ENCODE data around the gene MSH5.

The MSH5 gene

DNA sequence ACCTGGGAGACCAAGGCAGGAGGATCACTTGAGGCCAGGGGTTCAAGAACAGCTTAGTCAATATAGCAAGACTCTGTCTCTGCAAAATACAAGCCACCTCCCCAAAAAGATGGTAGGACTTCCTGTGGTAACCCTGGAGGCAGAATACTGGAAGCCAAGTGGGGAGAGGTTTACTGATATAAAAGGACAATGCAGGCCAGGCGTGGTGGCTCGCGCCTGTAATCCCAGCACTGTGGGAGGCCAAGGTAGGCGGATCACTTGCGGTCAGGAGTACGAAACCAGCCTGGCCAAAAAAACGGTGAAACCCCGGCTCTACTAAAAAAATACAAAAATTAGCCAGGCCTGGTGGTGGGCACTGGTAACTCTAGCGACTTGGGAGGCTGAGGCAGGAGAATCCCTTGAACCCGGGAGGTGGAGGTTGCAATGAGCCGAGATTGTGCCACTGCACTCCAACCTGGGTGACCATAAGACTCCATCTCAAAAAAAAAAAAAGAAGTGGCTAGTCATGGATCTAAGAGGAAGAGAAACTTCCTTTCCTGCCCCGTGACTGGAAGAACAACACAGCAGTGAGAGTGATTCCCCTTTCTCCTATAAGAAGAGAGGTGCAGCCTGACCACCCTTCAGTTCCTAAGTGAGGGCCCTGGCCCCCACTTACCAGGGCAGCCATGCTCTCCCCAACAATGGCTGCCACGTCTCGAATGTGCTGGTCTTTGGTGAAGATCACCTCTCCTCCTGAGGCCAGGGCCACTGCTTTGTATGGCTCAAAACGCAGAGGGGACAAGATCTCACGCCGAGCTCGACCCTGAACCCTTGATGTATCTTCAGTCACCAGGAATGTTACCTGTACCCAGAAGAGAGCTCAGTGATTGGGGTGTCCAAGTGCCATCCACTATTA, 28.8 kb downstream of the MSH5 start:
- Histone ChIP-seq H3K79me2 (ENCODE audit: low read length) (no peaks in the 10 kb centered on the region), H3K4me1 (ENCODE audit: low read length) (no peaks in the 10 kb centered on the region), H2AFZ (ENCODE audit: low read depth, low read length) (no peak overlapping the region), H3K9ac (ENCODE audit: low read length) (no peak overlapping the region), H4K20me1 (ENCODE audit: insufficient read depth, low read length) (no peaks in the 10 kb centered on the region), H3K36me3 (replicated peaks; ENCODE audit: low read depth, low read length) (peaks cover 2% of the 10 kb centered on the region), H3K9me3 (ENCODE audit: insufficient read depth, low read length) (no peaks in the 10 kb centered on the region), H3K27ac (ENCODE audit: low read length) (no peak overlapping the region), H3K4me2 (ENCODE audit: low read length) (no peak overlapping the region), H3K4me3 (ENCODE audit: low read length) (no peak overlapping the region), H3K27me3 (ENCODE audit: low read depth, low read length) (no peaks in the 10 kb centered on the region)
- TF ChIP-seq, protein P1, sequence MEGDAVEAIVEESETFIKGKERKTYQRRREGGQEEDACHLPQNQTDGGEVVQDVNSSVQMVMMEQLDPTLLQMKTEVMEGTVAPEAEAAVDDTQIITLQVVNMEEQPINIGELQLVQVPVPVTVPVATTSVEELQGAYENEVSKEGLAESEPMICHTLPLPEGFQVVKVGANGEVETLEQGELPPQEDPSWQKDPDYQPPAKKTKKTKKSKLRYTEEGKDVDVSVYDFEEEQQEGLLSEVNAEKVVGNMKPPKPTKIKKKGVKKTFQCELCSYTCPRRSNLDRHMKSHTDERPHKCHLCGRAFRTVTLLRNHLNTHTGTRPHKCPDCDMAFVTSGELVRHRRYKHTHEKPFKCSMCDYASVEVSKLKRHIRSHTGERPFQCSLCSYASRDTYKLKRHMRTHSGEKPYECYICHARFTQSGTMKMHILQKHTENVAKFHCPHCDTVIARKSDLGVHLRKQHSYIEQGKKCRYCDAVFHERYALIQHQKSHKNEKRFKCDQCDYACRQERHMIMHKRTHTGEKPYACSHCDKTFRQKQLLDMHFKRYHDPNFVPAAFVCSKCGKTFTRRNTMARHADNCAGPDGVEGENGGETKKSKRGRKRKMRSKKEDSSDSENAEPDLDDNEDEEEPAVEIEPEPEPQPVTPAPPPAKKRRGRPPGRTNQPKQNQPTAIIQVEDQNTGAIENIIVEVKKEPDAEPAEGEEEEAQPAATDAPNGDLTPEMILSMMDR (IDR thresholded peaks at IDR 0.05; ENCODE audit: low read depth, low read length): no peak
- TF ChIP-seq EZH2phosphoT487 (IDR thresholded peaks at IDR 0.05; ENCODE audit: low read depth): no peak

DNA sequence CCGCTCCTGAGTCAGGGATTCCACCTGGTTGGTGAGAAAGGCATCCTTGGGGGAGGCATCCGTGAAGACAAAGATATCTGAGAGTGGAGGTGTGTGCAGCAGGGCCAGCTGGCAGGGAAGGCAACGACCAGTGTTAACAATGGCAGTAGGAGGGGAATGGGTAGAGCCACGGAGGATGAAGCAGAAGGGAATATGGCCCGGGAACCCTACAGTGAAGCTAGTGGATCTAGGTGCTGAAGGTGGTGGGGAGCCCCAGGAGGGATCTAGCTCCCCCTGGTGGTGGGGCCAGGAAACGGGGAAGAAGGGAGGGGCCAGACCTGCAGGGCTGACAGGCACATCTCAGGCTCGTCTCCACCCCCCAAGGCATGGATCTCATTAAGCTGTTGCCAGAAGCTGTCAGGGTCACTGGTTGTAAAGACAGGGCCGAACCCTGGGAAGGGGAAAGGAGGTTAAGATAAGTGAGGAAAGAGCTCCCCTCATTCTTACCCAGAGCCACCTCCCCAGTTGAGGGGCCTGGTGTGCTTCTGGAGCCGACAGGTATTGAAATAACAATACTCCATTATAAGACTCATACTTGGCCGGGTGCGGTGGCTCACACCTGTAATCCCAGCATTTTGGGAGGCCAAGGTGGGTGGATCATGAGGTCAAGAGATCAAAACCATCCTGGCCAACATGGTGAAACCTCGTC, 30.0 kb downstream of the MSH5 start:
- H3K36me3 ChIP-seq (replicated peaks; ENCODE audit: low read depth, low read length): no peaks in the 10 kb centered on the region
- no peak overlapping the region for H3K9ac ChIP-seq (ENCODE audit: low read length)
- H3K9me3 ChIP-seq (ENCODE audit: insufficient read depth, low read length): no peaks in the 10 kb centered on the region
- no peaks in the 10 kb centered on the region for H3K79me2 ChIP-seq (ENCODE audit: low read length)
- TF ChIP-seq EZH2phosphoT487 (IDR thresholded peaks at IDR 0.05; ENCODE audit: low read depth): no peak
- TF ChIP-seq, protein P1 (IDR thresholded peaks at IDR 0.05; ENCODE audit: low read depth, low read length): peak; percentile 72
- H3K27ac ChIP-seq (ENCODE audit: low read length): no peak overlapping the region
- no peaks in the 10 kb centered on the region for H4K20me1 ChIP-seq (ENCODE audit: insufficient read depth, low read length)
- H3K4me1 ChIP-seq (ENCODE audit: low read length): no peaks in the 10 kb centered on the region
- H3K27me3 ChIP-seq (ENCODE audit: low read depth, low read length): no peaks in the 10 kb centered on the region
- H3K4me3 ChIP-seq (ENCODE audit: low read length): no peak overlapping the region
- H3K4me2 ChIP-seq (ENCODE audit: low read length): no peak overlapping the region
- no peak overlapping the region for H2AFZ ChIP-seq (ENCODE audit: low read depth, low read length)

DNA sequence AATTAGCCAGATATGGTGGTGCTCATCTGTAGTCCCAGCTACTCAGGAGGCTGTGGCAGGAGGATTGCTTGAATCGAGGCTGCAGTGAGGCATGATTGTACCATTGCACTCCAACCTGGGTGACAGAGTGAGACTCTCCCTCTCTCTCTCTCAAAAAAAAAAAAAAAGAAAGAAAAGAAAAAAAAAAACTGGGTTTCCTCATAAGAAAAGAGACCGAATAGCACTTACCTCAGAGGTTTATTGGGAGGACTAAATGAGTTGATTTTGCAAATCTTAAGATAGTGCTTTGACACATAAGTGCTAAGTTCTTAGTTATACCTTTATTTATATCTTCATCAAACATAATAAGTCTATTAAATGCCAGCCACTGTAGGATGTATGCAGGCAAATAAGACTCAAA, 31.1 kb downstream of the MSH5 start:
- Histone ChIP-seq H3K27me3 (ENCODE audit: low read depth, low read length) (no peaks in the 10 kb centered on the region), H3K79me2 (ENCODE audit: low read length) (no peaks in the 10 kb centered on the region), H3K27ac (ENCODE audit: low read length) (no peak overlapping the region), H3K9ac (ENCODE audit: low read length) (no peak overlapping the region), H3K4me1 (ENCODE audit: low read length) (no peaks in the 10 kb centered on the region), H2AFZ (ENCODE audit: low read depth, low read length) (no peak overlapping the region), H3K4me3 (ENCODE audit: low read length) (no peak overlapping the region), H3K9me3 (ENCODE audit: insufficient read depth, low read length) (no peaks in the 10 kb centered on the region), H3K36me3 (replicated peaks; ENCODE audit: low read depth, low read length) (no peaks in the 10 kb centered on the region), H3K4me2 (ENCODE audit: low read length) (no peak overlapping the region), H4K20me1 (ENCODE audit: insufficient read depth, low read length) (no peaks in the 10 kb centered on the region)
- TF ChIP-seq EZH2phosphoT487 (IDR thresholded peaks at IDR 0.05; ENCODE audit: low read depth): no peak
- TF ChIP-seq, protein P1 (IDR thresholded peaks at IDR 0.05; ENCODE audit: low read depth, low read length): no peak

DNA sequence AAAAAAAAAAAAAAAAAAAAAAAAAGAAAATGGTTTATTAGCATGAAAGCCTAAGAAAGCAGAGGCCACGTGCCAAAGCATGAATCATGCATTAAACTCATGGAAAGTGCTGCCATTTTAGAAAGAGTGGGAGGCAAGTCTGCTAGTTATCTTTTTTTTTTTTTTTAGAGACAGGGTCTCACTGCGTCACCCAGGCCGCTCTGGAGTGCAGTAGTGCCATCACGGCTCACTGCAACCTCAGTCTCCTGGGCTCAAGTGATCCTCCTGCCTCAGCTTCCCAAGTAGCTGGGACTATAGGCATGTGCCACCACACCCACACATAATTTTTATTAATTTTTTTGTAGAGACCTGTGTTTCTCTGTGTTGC, 32.2 kb downstream of the MSH5 start:
- Histone ChIP-seq H3K27ac (ENCODE audit: low read length) (no peak overlapping the region), H3K27me3 (ENCODE audit: low read depth, low read length) (no peaks in the 10 kb centered on the region), H3K4me1 (ENCODE audit: low read length) (peaks cover 2% of the 10 kb centered on the region), H4K20me1 (ENCODE audit: insufficient read depth, low read length) (no peaks in the 10 kb centered on the region), H3K79me2 (ENCODE audit: low read length) (no peaks in the 10 kb centered on the region), H3K9ac (ENCODE audit: low read length) (no peak overlapping the region), H3K36me3 (replicated peaks; ENCODE audit: low read depth, low read length) (no peaks in the 10 kb centered on the region), H3K4me3 (ENCODE audit: low read length) (no peak overlapping the region), H3K9me3 (ENCODE audit: insufficient read depth, low read length) (no peaks in the 10 kb centered on the region), H2AFZ (ENCODE audit: low read depth, low read length) (no peak overlapping the region), H3K4me2 (ENCODE audit: low read length) (no peak overlapping the region)
- no peak for TF ChIP-seq EZH2phosphoT487 (IDR thresholded peaks at IDR 0.05; ENCODE audit: low read depth)
- TF ChIP-seq, protein P1 (IDR thresholded peaks at IDR 0.05; ENCODE audit: low read depth, low read length): no peak

Data from OCI-LY3 (cell line).